ENCODE results near the gene EIF2S3.
"Not testable (repeated sequence)": the region's sequence is repeated elsewhere in the genome, so short reads cannot be mapped to it uniquely, and the experiment has no call there.

The EIF2S3 gene

GRCh38 chrX:24054182-24055042, at the start of gene EIF2S3:
Gene EIF2S3 (plus strand): TSS chrX:24054956. CDS start chrX:24054969, 13 bp downstream.
- ATAC-seq = peak; percentile 83

DNA sequence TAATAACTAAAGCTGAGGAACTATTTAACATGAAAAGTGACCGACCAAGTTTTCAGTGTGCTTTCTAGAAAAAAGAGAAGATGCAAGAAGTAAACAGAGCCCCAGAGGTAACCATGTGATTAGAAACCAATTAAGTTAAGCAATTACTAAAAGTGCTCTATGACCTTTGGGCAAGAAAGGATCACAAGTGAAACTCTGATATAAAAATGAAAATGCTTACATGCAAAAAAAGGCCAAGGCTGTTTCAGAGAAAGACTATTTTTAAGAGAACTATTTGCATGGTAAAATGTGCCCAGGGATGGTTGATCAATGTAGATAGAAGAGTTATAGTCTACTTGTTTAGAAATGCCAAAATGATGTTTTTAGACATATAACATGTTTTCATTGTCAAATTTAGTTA, 49.7 kb upstream of the EIF2S3 start:
- no peak for ATAC-seq

- no peak for ATAC-seq
Measured at GRCh38 chrX:24005867-24006266, 48.9 kb upstream of the EIF2S3 start.

- ATAC-seq = no peak
Measured at GRCh38 chrX:24012266-24012665, 42.5 kb upstream of the EIF2S3 start.

GRCh38 chrX:24014388-24015018, 40.3 kb upstream of the EIF2S3 start:
- ATAC-seq = peak; percentile 88 to 91

DNA sequence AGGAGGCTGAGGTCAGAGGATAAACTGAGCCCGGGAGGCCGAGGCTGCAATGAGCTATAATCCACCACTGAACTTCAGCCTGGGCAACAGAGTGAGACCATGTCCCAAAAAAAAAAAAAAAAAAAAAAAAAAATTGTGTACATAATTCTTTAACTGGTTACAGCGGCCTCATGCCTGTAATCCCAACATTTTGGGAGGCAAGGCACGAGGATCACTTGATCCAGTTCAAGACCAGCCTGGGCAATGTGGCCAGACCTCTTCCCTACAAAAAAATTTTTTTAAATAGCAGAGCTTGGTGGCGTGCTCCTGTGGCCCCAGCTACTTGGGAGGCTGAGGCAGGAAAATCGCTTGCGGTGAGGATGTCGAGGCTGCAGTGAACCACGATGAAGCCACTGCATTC, 37.1 kb upstream of the EIF2S3 start:
- no peak for ATAC-seq

DNA sequence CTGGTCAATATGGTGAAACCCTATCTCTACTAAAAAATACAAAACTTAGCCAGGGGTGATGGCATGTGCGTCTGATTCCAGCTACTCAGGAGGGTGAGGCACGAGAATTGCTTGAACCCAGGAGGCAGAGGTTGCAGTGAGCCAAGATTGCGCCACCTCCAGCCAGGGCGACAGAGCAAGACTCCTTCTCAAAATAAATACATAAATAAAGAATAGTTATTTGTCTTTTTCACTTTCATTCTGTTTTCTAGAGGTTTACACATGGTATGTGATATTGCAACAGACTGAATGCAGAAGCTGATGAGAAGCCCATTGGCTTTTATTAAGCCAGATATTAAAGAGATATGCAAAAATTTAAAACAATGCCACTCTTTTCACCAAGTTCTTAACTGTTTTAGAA, 35.9 kb upstream of the EIF2S3 start:
- no peak for ATAC-seq

GRCh38 chrX:24019448-24019847, 35.3 kb upstream of the EIF2S3 start:
- no peak for ATAC-seq

GRCh38 chrX:24020306-24020876, 34.4 kb upstream of the EIF2S3 start:
- ATAC-seq = no peak

GRCh38 chrX:24023544-24023943, 31.2 kb upstream of the EIF2S3 start:
- no peak for ATAC-seq

- no peak for ATAC-seq
Measured at GRCh38 chrX:24023972-24024669, 30.6 kb upstream of the EIF2S3 start.

- ATAC-seq = peak; percentile 94 to 95
Measured at GRCh38 chrX:24024819-24025740, 29.7 kb upstream of the EIF2S3 start.

GRCh38 chrX:24025741-24026403, 28.9 kb upstream of the EIF2S3 start:
- peak; percentile 15 to 21 for ATAC-seq

DNA sequence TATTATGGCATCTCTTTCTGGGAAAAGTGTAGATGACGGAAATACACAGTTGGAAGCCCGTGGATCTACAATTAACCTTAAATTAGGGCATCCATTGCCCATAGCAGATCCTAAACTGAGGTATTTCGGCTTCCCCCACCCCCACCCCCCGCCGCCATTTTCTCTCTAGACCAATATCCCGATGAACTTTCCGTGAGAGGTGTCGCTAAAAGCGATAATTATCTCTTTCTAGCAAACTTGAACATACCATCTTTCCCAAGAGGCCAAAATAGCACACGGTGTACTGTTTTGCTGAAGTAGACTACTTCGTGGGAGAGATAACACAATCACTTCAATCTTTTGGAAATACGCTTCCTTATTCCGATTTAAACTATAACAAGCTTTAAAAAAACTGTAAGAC, 28.3 kb upstream of the EIF2S3 start:
- ATAC-seq = no peak

DNA sequence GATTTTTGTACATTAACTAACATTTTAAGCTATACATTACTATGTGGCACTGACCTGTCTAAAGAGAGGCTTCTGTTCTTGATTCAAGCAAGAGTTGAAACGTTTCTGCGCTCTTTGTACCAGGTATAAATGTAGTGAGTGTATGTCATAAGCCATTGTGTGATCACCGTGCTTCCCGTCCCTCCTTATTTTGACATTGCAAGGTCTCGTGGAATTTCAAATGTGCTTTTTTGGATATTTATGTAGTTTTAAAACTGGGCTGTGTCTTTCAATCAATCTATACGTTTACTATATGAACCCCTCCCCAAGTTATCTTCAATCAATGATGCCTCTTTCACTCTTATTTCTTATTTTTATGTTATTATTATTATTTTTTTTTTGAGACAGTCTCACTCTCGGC, 27.7 kb upstream of the EIF2S3 start, which contains the start of gene KLHL15:
KLHL15 (minus strand) TSS at position 101 of the 400 bp plus-strand sequence. CDS start 20,493 bp downstream, outside the sequence.
- no peak for ATAC-seq

DNA sequence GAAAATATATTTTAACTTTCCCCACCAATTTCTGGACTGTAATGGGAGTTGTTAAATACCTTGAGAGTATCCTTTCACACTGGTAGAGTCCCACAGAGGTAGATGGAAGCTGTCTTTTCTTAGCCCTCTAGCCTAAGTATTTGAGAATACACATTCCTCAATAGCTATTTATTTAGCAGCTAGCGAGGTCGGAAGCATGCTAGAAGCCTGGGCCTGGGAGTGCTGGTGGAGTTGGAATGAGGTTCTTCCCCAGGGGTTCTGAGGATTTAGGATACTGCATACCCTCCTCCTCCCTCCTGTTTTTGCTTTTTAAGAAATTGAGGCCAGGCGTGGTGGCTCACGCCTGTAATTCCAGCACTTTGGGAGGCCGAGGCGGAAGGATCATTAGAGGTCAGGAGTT, 26.8 kb upstream of the EIF2S3 start:
- ATAC-seq = no peak

GRCh38 chrX:24030597-24030996, 24.2 kb upstream of the EIF2S3 start:
- no peak for ATAC-seq

- no peak for ATAC-seq
Measured at GRCh38 chrX:24034485-24034884, 20.3 kb upstream of the EIF2S3 start.

GRCh38 chrX:24037729-24038128, 17.0 kb upstream of the EIF2S3 start:
- ATAC-seq = no peak

DNA sequence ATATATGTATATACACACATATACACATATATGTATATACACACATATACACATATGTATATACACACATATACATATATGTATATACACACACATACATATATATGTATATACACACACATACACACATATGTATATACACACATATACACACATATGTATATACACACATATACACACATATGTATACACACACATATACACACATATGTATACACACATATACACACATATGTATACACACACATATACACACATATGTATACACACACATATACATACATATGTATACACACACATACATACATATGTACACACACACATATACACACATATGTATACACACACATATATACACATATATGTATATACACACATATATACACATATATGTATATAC, 8.7 kb upstream of the EIF2S3 start:
- not testable (repeated sequence) for ATAC-seq

GRCh38 chrX:24049643-24050042, 5.1 kb upstream of the EIF2S3 start:
- ATAC-seq = not testable (repeated sequence)
